ENCODE results near the gene FBXW8. TPM values are rescaled to one million over a fixed set of nuclear protein-coding genes. Genes with fewer than 3 reads are reported as not detected.
A peak's percentile ranks its signal among the peaks of the same experiment; 100 is the strongest.

The FBXW8 gene
- total RNA-seq, 2 donors from 2014 or later = 26.1 to 34.7 TPM

GRCh38 chr12:116916122-116916521 is 5.4 kb downstream of the FBXW8 start:
- Mint-ChIP-seq H3K27me3 (ENCODE audit: insufficient read depth) (no peaks in the 10 kb centered on the region), H3K27ac (peak overlapping the region; percentile 17), H3K9me3 (no peaks in the 10 kb centered on the region), H3K4me1 (peaks cover 58% of the 10 kb centered on the region), H3K4me3 (no peak overlapping the region), H3K36me3 (ENCODE audit: low read depth) (peaks cover 32% of the 10 kb centered on the region)
- Histone ChIP-seq H3K36me3 (ENCODE audit: control insufficient read depth, insufficient read depth, low read length) (peaks cover 12% of the 10 kb centered on the region), H3K4me1 (ENCODE audit: control insufficient read depth, insufficient read depth, low read length) (peaks cover 17% of the 10 kb centered on the region), H3K9ac (ENCODE audit: extremely low read depth, low read length, poor library complexity, severe bottlenecking) (no peak overlapping the region), H3K27me3 (ENCODE audit: control insufficient read depth, insufficient read depth, low read length, poor library complexity, severe bottlenecking) (no peaks in the 10 kb centered on the region), H3K27ac (ENCODE audit: low read depth, low read length) (no peak overlapping the region), H3K4me3 (ENCODE audit: low read length) (no peak overlapping the region), H3K9me3 (ENCODE audit: control insufficient read depth, low read length) (no peaks in the 10 kb centered on the region)
- TF ChIP-seq CTCF (conservative IDR thresholded peaks at IDR 0.05) = no peak
- DNase-seq = no peak

- no peak overlapping the region for H3K4me3 Mint-ChIP-seq
Measured at GRCh38 chr12:116916714-116917114, 6.0 kb downstream of the FBXW8 start.

GRCh38 chr12:116918464-116918863 is 7.7 kb downstream of the FBXW8 start:
- no peaks in the 10 kb centered on the region for H3K9me3 ChIP-seq (ENCODE audit: control insufficient read depth, low read length)
- H3K9me3 Mint-ChIP-seq = no peaks in the 10 kb centered on the region
- H3K9ac ChIP-seq (ENCODE audit: extremely low read depth, low read length, poor library complexity, severe bottlenecking) = no peak overlapping the region
- peaks cover 60% of the 10 kb centered on the region for H3K4me1 Mint-ChIP-seq
- H3K36me3 Mint-ChIP-seq (ENCODE audit: low read depth) = peaks cover 29% of the 10 kb centered on the region
- H3K4me3 Mint-ChIP-seq = peak overlapping the region; percentile 33
- H3K4me3 ChIP-seq (ENCODE audit: low read length) = peak overlapping the region; percentile 3
- WGBS, 2 experiments (ENCODE audit: insufficient coverage in 1 of 2, insufficient read length in 1 of 2) = 89 to 96% methylated on average over 1 to 2 of the region's 2 CpGs
- TF ChIP-seq CTCF (conservative IDR thresholded peaks at IDR 0.05) = no peak
- no peaks in the 10 kb centered on the region for H3K27me3 Mint-ChIP-seq (ENCODE audit: insufficient read depth)
- no peak for DNase-seq
- no peaks in the 10 kb centered on the region for H3K27me3 ChIP-seq (ENCODE audit: control insufficient read depth, insufficient read depth, low read length, poor library complexity, severe bottlenecking)
- peaks cover 14% of the 10 kb centered on the region for H3K36me3 ChIP-seq (ENCODE audit: control insufficient read depth, insufficient read depth, low read length)
- peak overlapping the region; percentile 83 for H3K27ac Mint-ChIP-seq
- no peak overlapping the region for H3K27ac ChIP-seq (ENCODE audit: low read depth, low read length)
- peaks cover 17% of the 10 kb centered on the region for H3K4me1 ChIP-seq (ENCODE audit: control insufficient read depth, insufficient read depth, low read length)

More at GRCh38 chr12:116916714-116917114, 6.0 kb downstream of the FBXW8 start:
- peak; percentile 41 for TF ChIP-seq CTCF (conservative IDR thresholded peaks at IDR 0.05)
- peak; percentile 76 for DNase-seq
- H3K4me1 ChIP-seq (ENCODE audit: control insufficient read depth, insufficient read depth, low read length) = peaks cover 21% of the 10 kb centered on the region
- H3K9ac ChIP-seq (ENCODE audit: extremely low read depth, low read length, poor library complexity, severe bottlenecking) = no peak overlapping the region
- H3K4me3 ChIP-seq (ENCODE audit: low read length) = no peak overlapping the region
- H3K27me3 ChIP-seq (ENCODE audit: control insufficient read depth, insufficient read depth, low read length, poor library complexity, severe bottlenecking) = no peaks in the 10 kb centered on the region
- H3K27me3 Mint-ChIP-seq (ENCODE audit: insufficient read depth) = no peaks in the 10 kb centered on the region
- peak overlapping the region; percentile 31 for H3K27ac Mint-ChIP-seq
- H3K36me3 Mint-ChIP-seq (ENCODE audit: low read depth) = peaks cover 32% of the 10 kb centered on the region
- H3K36me3 ChIP-seq (ENCODE audit: control insufficient read depth, insufficient read depth, low read length) = peaks cover 14% of the 10 kb centered on the region
- 77 to 100% methylated on average over 1 to 5 of the region's 5 CpGs for WGBS, 2 experiments (ENCODE audit: insufficient coverage in 1 of 2, insufficient read length in 1 of 2)
- H3K4me1 Mint-ChIP-seq = peaks cover 57% of the 10 kb centered on the region
- no peaks in the 10 kb centered on the region for H3K9me3 Mint-ChIP-seq
- H3K9me3 ChIP-seq (ENCODE audit: control insufficient read depth, low read length) = no peaks in the 10 kb centered on the region
- no peak overlapping the region for H3K27ac ChIP-seq (ENCODE audit: low read depth, low read length)

All from endodermal cell (in vitro differentiated cells).